ENCODE data around the gene WDR18. TPM values are rescaled to one million over a fixed set of nuclear protein-coding genes. Genes with fewer than 3 reads are reported as not detected.

WDR18 gene
- total RNA-seq, 1 donor from 2014 or later, result 21.9 TPM

DNA sequence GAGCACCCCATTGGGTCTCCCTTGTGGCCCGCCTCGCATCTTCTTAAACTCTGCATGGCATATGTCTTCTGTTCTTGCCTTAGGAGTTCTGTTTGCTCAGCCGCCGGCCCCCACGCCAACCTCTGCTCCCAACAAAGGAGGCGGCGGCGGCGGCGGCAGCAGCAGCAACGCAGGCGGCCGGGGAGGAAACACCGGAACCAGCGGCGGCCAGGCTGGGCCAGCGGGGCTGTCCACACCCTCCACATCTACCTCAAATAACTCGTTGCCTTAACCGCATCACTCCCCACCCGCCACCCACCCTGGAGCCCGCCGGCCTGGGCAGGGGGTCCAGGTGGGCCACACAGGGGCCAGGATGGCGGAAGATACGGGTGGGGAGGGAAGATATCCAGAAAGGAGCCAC is 12.3 kb upstream of the WDR18 start:
- intact Hi-C loops (cut with DNase I), result no loop called here
- Histone ChIP-seq H3K27ac (no peak overlapping the region), H3K4me1 (no peaks in the 10 kb centered on the region), H3K9me3 (peaks cover 6% of the 10 kb centered on the region), H3K27me3 (no peaks in the 10 kb centered on the region), H3K4me3 (no peak overlapping the region), H3K36me3 (peaks cover 48% of the 10 kb centered on the region)
- DNase-seq (no peak), ATAC-seq (no peak)
- TF ChIP-seq, protein P1, sequence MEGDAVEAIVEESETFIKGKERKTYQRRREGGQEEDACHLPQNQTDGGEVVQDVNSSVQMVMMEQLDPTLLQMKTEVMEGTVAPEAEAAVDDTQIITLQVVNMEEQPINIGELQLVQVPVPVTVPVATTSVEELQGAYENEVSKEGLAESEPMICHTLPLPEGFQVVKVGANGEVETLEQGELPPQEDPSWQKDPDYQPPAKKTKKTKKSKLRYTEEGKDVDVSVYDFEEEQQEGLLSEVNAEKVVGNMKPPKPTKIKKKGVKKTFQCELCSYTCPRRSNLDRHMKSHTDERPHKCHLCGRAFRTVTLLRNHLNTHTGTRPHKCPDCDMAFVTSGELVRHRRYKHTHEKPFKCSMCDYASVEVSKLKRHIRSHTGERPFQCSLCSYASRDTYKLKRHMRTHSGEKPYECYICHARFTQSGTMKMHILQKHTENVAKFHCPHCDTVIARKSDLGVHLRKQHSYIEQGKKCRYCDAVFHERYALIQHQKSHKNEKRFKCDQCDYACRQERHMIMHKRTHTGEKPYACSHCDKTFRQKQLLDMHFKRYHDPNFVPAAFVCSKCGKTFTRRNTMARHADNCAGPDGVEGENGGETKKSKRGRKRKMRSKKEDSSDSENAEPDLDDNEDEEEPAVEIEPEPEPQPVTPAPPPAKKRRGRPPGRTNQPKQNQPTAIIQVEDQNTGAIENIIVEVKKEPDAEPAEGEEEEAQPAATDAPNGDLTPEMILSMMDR (IDR thresholded peaks at IDR 0.05), result no peak

DNA sequence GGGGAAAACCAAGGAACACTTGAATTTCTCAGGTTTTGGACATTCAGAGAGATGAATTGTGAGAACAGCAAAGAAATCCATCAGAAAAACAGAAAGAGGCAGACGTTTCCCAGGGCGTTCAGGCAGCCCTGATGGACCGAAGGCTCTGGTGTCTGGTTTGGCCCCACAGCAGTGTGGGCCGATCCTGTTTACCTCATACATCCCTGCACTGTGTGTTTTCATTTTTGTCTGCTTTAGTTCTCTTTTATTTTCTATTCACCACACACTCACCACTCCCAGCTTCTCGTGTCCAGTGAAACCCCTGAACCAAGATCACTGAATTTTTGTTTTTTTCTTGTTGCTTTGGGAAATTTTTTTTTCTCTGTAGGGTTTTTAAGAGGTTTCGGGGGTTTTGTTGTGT is 11.9 kb upstream of the WDR18 start:
- no peak overlapping the region for H3K4me3 ChIP-seq
- peaks cover 43% of the 10 kb centered on the region for H3K36me3 ChIP-seq
- TF ChIP-seq, protein P1 (IDR thresholded peaks at IDR 0.05), result no peak
- H3K4me1 ChIP-seq, result no peaks in the 10 kb centered on the region
- H3K27ac ChIP-seq, result no peak overlapping the region
- H3K9me3 ChIP-seq, result peaks cover 6% of the 10 kb centered on the region
- intact Hi-C loops (cut with DNase I), result no loop called here
- H3K27me3 ChIP-seq, result no peaks in the 10 kb centered on the region
- DNase-seq, result no peak
- ATAC-seq, result no peak

DNA sequence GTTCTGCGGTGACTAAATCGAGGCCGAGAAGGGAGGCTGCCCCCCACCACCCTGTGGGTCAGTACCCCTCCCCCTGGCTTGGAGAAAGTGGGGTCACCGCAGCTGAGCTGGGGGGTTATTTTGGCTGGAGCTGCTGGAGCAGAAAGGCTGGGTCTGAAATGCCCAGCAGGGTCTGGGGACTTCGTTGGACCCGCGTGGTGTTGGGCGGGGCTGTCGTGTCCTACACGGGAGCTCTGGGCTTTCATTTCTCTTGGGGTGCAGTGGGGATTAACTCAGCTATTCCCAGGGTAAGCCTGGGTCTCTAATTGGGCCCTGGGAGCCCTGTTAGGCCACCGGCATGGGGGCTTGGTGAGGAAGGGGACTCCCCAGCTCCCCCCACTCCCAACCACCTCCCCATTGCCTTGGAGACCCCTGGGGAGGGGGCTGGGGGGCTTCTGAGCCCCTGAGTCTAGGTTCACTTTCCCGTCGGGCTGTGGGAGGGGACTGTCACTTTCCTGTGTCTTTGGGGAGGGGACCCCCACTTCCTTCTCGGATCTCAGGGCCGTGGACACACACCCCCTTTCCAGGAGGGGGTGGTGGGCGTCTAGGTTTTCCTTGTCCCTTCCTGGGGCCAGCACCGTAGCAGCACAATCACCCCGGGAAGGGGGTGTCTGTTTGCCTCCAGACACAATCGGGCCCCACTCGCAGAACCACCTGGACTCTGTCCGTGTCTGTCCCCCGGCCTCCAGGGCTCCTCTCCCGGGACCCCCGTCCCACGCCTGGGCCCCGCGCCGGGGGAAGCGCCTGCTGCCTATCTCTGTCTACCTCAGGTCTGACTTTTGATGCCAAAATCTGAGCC is 10.2 kb upstream of the WDR18 start:
- TF ChIP-seq, protein P1 (IDR thresholded peaks at IDR 0.05), result no peak
- H3K36me3 ChIP-seq, result peaks cover 31% of the 10 kb centered on the region
- no peaks in the 10 kb centered on the region for H3K27me3 ChIP-seq
- ATAC-seq, result no peak
- H3K4me1 ChIP-seq, result no peaks in the 10 kb centered on the region
- no peak for DNase-seq
- H3K4me3 ChIP-seq, result no peak overlapping the region
- intact Hi-C loops (cut with DNase I), result no loop called here
- peaks cover 6% of the 10 kb centered on the region for H3K9me3 ChIP-seq
- H3K27ac ChIP-seq, result no peak overlapping the region

DNA sequence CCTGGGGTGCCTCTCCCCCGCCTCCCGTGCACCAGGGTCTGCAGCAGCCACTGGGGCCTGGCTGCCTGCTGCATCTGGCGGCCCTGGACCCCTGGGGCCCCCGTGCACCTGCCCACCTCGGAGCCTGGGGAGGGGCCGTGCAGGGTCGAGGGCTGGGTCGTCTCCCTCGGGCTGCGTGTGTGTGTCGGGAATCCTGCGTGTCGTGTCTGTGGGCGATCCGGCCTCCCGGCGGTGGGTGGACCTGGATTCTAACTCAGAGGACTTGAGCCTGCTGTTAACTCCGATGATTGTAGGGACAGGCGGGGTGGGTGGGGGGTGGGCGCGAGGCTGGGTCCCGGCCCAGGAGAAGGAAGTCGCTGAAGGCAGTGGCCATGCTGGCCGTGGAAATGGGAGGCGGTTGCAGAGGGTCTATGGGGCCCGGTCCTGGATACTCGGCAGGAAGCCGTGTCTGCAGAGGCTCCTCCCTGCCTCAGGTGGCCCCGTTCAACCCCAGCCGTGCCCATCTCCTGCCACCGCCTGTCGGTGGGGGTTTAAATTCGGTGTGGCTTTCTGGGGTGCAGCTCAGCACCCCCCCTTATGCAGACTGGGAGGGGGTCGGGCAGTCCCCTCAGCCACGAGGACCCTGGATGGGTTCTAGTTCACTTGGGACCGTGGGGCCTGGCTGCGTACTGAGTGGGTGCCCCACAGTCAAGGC is 9.4 kb upstream of the WDR18 start:
- peak; percentile 6 for ATAC-seq
- intact Hi-C loops (cut with DNase I), result no loop called here
- Histone ChIP-seq H3K4me3 (no peak overlapping the region), H3K4me1 (no peaks in the 10 kb centered on the region), H3K27me3 (no peaks in the 10 kb centered on the region), H3K9me3 (peaks cover 6% of the 10 kb centered on the region), H3K36me3 (peaks cover 23% of the 10 kb centered on the region), H3K27ac (no peak overlapping the region)
- TF ChIP-seq, protein P1 (IDR thresholded peaks at IDR 0.05), result no peak
- DNase-seq, result no peak

DNA sequence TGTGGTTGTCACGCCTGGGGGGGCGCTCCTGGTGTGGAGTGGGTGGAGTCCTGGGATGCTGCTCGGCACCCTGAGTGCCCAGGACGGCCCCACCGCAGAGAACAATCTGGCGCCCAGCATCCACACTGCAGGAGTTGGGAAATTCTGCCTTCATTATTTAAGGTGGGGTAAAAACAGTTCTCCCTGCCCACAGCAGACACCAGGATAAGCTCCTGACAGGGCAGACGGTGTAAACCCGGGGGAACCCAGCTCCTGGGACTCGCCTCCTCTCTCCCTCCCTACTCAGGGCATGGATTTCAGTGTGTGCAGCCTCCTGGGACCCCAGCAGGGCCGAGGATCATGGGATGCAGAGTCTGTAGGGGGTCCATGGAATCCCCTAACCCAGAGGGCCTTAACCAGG is 7.7 kb upstream of the WDR18 start:
- Histone ChIP-seq H3K4me1 (no peaks in the 10 kb centered on the region), H3K36me3 (peaks cover 9% of the 10 kb centered on the region), H3K9me3 (no peaks in the 10 kb centered on the region), H3K4me3 (no peak overlapping the region), H3K27me3 (no peaks in the 10 kb centered on the region), H3K27ac (no peak overlapping the region)
- TF ChIP-seq, protein P1 (IDR thresholded peaks at IDR 0.05), result no peak
- DNase-seq, result no peak
- no peak for ATAC-seq
- intact Hi-C loops (cut with DNase I), result no loop called here
